DOHH2 (cell line): ENCODE results near the gene FRAS1.

Source experiments
- CTCF ChIP-seq: fragments of 200-600 bp; sonication (generic); IDR thresholded peaks from one replicate; pipeline ENCODE4 v1.5.1; 2014; ENCODE audit warnings: antibody characterized with exemption, mild to moderate bottlenecking, low read depth, low read length; ENCODE audit not compliant: poor library complexity, severe bottlenecking
- EZH2phosphoT487 ChIP-seq: fragments of 200-600 bp; sonication (generic); IDR thresholded peaks from 2 replicates; pipeline ENCODE4 v1.6.1; 2017; ENCODE audit warnings: borderline replicate concordance, mild to moderate bottlenecking, antibody characterized with exemption, low read length, moderate library complexity, mixed read lengths

GRCh38 chr4:78558410-78558809 is 501.3 kb downstream of the FRAS1 start:
- TF ChIP-seq EZH2phosphoT487 (no peak), CTCF (no peak)
